HCT116 (cell line): ENCODE results near the gene SLC24A3.

Source experiments
- CEBPB ChIP-seq: IDR thresholded peaks from 2 replicates; pipeline ENCODE4 v1.6.1; 2012; ENCODE audit warnings: low read depth
- ELF1 ChIP-seq: IDR thresholded peaks from 2 replicates; pipeline ENCODE4 v1.6.1; 2012; ENCODE audit warnings: low read depth, borderline replicate concordance
- EZH2phosphoT487 ChIP-seq: fragments of 200-600 bp; IDR thresholded peaks from 2 replicates; pipeline ENCODE4 v1.6.1; 2018; ENCODE audit warnings: antibody characterized with exemption, borderline replicate concordance
- POLR2AphosphoS5 ChIP-seq: IDR thresholded peaks from 2 replicates; pipeline ENCODE4 v1.6.1; 2011; ENCODE audit warnings: mild to moderate bottlenecking, low read depth, low read length, moderate library complexity
- RAD21 ChIP-seq: IDR thresholded peaks from 2 replicates; pipeline ENCODE4 v1.6.1; 2012; ENCODE audit warnings: low read depth, mild to moderate bottlenecking
- TF ChIP-seq, protein P1 (sequence below): IDR thresholded peaks from 2 replicates; pipeline ENCODE4 v1.6.1; 2012; ENCODE audit warnings: low read depth
- TF ChIP-seq, protein P2 (sequence below), 3 experiments: fragments of 200-600 bp in 1 of 3; sonication (generic) in 1 of 3; IDR thresholded peaks in 2 of 3; conservative IDR thresholded peaks in 1 of 3; 2 replicates each; pipeline ENCODE4 v1.5.1; 2012 to 2017; ENCODE audit warnings: low read depth in 2 of 3, low read length in 2 of 3, antibody characterized with exemption in 1 of 3, borderline replicate concordance in 1 of 3, control low read depth in 1 of 3, mild to moderate bottlenecking in 1 of 3, mixed read lengths in 1 of 3, mixed run types in 1 of 3, moderate library complexity in 1 of 3; ENCODE audit not compliant: insufficient read depth in 1 of 3

DNA sequence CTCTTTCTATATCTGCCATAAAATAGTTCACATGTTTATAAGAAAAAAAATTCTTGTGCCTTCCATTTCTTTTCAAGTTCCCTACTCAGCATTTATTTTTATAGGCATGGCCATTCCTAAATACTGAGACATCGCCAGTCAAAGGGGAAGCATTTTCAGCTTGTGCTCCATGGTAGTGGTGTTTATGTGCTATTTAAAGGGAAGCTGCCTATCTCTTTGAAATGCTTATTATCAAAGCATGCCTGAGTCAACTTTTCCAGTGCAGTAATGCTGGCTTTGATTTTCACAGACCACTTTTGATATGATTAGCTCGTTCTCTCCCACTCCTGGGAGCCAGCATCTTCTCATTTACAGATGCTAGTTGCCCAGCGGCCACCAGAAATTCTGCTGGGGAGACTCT lies 421.5 kb downstream of the SLC24A3 start:
- TF ChIP-seq, protein P1, sequence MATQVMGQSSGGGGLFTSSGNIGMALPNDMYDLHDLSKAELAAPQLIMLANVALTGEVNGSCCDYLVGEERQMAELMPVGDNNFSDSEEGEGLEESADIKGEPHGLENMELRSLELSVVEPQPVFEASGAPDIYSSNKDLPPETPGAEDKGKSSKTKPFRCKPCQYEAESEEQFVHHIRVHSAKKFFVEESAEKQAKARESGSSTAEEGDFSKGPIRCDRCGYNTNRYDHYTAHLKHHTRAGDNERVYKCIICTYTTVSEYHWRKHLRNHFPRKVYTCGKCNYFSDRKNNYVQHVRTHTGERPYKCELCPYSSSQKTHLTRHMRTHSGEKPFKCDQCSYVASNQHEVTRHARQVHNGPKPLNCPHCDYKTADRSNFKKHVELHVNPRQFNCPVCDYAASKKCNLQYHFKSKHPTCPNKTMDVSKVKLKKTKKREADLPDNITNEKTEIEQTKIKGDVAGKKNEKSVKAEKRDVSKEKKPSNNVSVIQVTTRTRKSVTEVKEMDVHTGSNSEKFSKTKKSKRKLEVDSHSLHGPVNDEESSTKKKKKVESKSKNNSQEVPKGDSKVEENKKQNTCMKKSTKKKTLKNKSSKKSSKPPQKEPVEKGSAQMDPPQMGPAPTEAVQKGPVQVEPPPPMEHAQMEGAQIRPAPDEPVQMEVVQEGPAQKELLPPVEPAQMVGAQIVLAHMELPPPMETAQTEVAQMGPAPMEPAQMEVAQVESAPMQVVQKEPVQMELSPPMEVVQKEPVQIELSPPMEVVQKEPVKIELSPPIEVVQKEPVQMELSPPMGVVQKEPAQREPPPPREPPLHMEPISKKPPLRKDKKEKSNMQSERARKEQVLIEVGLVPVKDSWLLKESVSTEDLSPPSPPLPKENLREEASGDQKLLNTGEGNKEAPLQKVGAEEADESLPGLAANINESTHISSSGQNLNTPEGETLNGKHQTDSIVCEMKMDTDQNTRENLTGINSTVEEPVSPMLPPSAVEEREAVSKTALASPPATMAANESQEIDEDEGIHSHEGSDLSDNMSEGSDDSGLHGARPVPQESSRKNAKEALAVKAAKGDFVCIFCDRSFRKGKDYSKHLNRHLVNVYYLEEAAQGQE, result no peak
- TF ChIP-seq, protein P2, sequence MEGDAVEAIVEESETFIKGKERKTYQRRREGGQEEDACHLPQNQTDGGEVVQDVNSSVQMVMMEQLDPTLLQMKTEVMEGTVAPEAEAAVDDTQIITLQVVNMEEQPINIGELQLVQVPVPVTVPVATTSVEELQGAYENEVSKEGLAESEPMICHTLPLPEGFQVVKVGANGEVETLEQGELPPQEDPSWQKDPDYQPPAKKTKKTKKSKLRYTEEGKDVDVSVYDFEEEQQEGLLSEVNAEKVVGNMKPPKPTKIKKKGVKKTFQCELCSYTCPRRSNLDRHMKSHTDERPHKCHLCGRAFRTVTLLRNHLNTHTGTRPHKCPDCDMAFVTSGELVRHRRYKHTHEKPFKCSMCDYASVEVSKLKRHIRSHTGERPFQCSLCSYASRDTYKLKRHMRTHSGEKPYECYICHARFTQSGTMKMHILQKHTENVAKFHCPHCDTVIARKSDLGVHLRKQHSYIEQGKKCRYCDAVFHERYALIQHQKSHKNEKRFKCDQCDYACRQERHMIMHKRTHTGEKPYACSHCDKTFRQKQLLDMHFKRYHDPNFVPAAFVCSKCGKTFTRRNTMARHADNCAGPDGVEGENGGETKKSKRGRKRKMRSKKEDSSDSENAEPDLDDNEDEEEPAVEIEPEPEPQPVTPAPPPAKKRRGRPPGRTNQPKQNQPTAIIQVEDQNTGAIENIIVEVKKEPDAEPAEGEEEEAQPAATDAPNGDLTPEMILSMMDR (IDR thresholded peaks at IDR 0.05 in 2 of 3, conservative IDR thresholded peaks at IDR 0.05 in 1 of 3; ENCODE audit: borderline replicate concordance in 1 of 3, insufficient read depth in 1 of 3, low read depth in 2 of 3, low read length in 2 of 3), result no peak
- TF ChIP-seq POLR2AphosphoS5 (no peak), CEBPB (no peak), RAD21 (no peak), EZH2phosphoT487 (no peak), ELF1 (no peak)
